GM12878 (cell line): ENCODE data around the gene PLGRKT. TPM values are rescaled to one million over a fixed set of nuclear protein-coding genes. Genes with fewer than 3 reads are reported as not detected.

ENCODE experiments used
- ATAC-seq: fragments of 200-7000 bp; cut with Tn5 transposase; 3 replicates; pipeline ENCODE4 v1.9.1; 2020; ENCODE audit warnings: mild to moderate bottlenecking, moderate library complexity
- BruUV-seq: library from RNA; stranded (reverse); fragments of 400-500 nt; replicated peaks from 2 replicates; lab custom pipeline; 2021; lab: Mats Ljungman, UMichigan
- CTCF ChIA-PET: fragments of 300-600 bp; sonication (Branson Sonifier 250); formaldehyde crosslinking; extraction: SDS; loops from one replicate; lab custom pipeline; 2021; ENCODE audit warnings: inconsistent platforms; lab: Yijun Ruan, JAX
- POLR2A ChIA-PET: fragments of 350-600 bp; formaldehyde crosslinking; extraction: SDS; loops from one replicate; lab custom pipeline; 2021; ENCODE audit warnings: inconsistent platforms; lab: Charles Lee
- RAD21 ChIA-PET: fragments of 300-600 bp; sonication (Branson Sonifier 250); formaldehyde crosslinking; loops from one replicate; lab custom pipeline; 2023; ENCODE audit warnings: antibody characterized with exemption; ENCODE audit not compliant: unreplicated experiment; lab: Charles Lee
- SMC1A ChIA-PET: fragments of 300-600 bp; sonication (Branson Sonifier 250); formaldehyde crosslinking; loops from one replicate; lab custom pipeline; 2023; ENCODE audit not compliant: unreplicated experiment, uncharacterized antibody; lab: Charles Lee
- DNase-seq: peaks from one replicate; pipeline ENCODE4 v3.0.0-alpha.2; 2011; ENCODE audit warnings: low read depth, low spot score
- FAIRE-seq: peaks from 3 replicates; lab custom pipeline; 2011; peaks lifted over from hg19 to GRCh38; lab: Jason Lieb, UNC
- H2AFZ ChIP-seq: 2 replicates; pipeline ENCODE4 v1.6.0; 2011; ENCODE audit warnings: low read depth, low read length, control low read depth; ENCODE audit not compliant: control insufficient read depth
- H3K27ac ChIP-seq: 2 replicates; pipeline ENCODE4 v1.5.1; 2011; ENCODE audit warnings: control low read depth; ENCODE audit not compliant: control insufficient read depth, insufficient read depth
- H3K27me3 ChIP-seq, 2 experiments: replicated peaks in 1 of 2; 2 replicates each; pipeline versions ENCODE4 v1.6.0 to v1.6.1; 2011; ENCODE audit warnings: low read length in 1 of 2; ENCODE audit not compliant: control insufficient read depth in 2 of 2, insufficient read depth in 2 of 2
- H3K36me3 ChIP-seq, 2 experiments: 2 replicates each; pipeline ENCODE4 v1.5.1; 2011; ENCODE audit warnings: low read length in 1 of 2; ENCODE audit not compliant: control insufficient read depth in 2 of 2, insufficient read depth in 2 of 2
- H3K4me1 ChIP-seq: 2 replicates; pipeline ENCODE4 v1.6.1; 2011; ENCODE audit warnings: mild to moderate bottlenecking, low read length, moderate library complexity, mixed read lengths; ENCODE audit not compliant: control insufficient read depth, insufficient read depth
- H3K4me2 ChIP-seq: 2 replicates; pipeline ENCODE4 v1.6.0; 2011; ENCODE audit warnings: control low read depth; ENCODE audit not compliant: control insufficient read depth, insufficient read depth
- H3K4me3 ChIP-seq: fragments of 200-600 bp; sonication (generic); 2 replicates; pipeline ENCODE4 v1.5.1; 2016
- H3K79me2 ChIP-seq: 2 replicates; pipeline ENCODE4 v1.6.0; 2011; ENCODE audit warnings: low read length; ENCODE audit not compliant: control insufficient read depth, insufficient read depth
- H3K9ac ChIP-seq: 2 replicates; pipeline ENCODE4 v1.8.0; 2011; ENCODE audit warnings: low read length, control low read depth, mixed read lengths; ENCODE audit not compliant: control insufficient read depth, insufficient read depth
- H3K9me3 ChIP-seq: replicated peaks from 3 replicates; pipeline ENCODE4 v1.5.1; 2011; ENCODE audit warnings: mild to moderate bottlenecking, low read length; ENCODE audit not compliant: control insufficient read depth, insufficient read depth
- H4K20me1 ChIP-seq: 2 replicates; pipeline ENCODE4 v1.6.0; 2011; ENCODE audit not compliant: control insufficient read depth, insufficient read depth
- ATF2 ChIP-seq: IDR thresholded peaks from 2 replicates; pipeline ENCODE4 v1.6.1; 2012; ENCODE audit warnings: low read length, inconsistent platforms
- CREB1 ChIP-seq: IDR thresholded peaks from 2 replicates; pipeline ENCODE4 v1.6.1; 2012; ENCODE audit warnings: low read depth, mild to moderate bottlenecking, inconsistent platforms
- DPF2 ChIP-seq: fragments of 450-650 bp; IDR thresholded peaks from 2 replicates; pipeline ENCODE4 v1.6.1; 2017; ENCODE audit warnings: mild to moderate bottlenecking
- HDAC2 ChIP-seq: fragments of 200-600 bp; sonication (generic); IDR thresholded peaks from 2 replicates; pipeline ENCODE4 v1.6.1; 2017
- IRF4 ChIP-seq: IDR thresholded peaks from 2 replicates; pipeline ENCODE4 v1.6.1; 2011; ENCODE audit warnings: low read depth, low read length
- PKNOX1 ChIP-seq: fragments of 450-650 bp; IDR thresholded peaks from 2 replicates; pipeline ENCODE4 v1.6.1; 2016; ENCODE audit warnings: mild to moderate bottlenecking
- POLR2AphosphoS5 ChIP-seq: IDR thresholded peaks from 2 replicates; pipeline ENCODE4 v1.6.1; 2011; ENCODE audit warnings: mild to moderate bottlenecking, low read length, inconsistent platforms
- RAD51 ChIP-seq: fragments of 450-650 bp; IDR thresholded peaks from 2 replicates; pipeline ENCODE4 v1.6.1; 2016; ENCODE audit warnings: moderate library complexity, mild to moderate bottlenecking, inconsistent platforms
- SMC3 ChIP-seq: IDR thresholded peaks from 2 replicates; pipeline ENCODE4 v1.6.1; 2011; ENCODE audit warnings: low read length, improper control_type of control experiment, borderline replicate concordance
- WRNIP1 ChIP-seq: IDR thresholded peaks from 2 replicates; pipeline ENCODE4 v1.6.1; 2011; ENCODE audit warnings: low read depth, low read length, improper control_type of control experiment, borderline replicate concordance
- ZNF592 ChIP-seq: fragments of 450-650 bp; IDR thresholded peaks from 2 replicates; pipeline ENCODE4 v1.6.1; 2017; ENCODE audit warnings: mild to moderate bottlenecking, moderate library complexity
- WGBS: methylation state at CpG from one replicate; pipeline ENCODE4 v1.1.6; 2016; ENCODE audit warnings: low lambda C conversion rate; ENCODE audit not compliant: insufficient replicate concordance, insufficient coverage; ENCODE audit errors: missing lambda C conversion rate; 5-methylcytosine and 5-hydroxymethylcytosine counted together
- in situ Hi-C: fragments of 300-500 bp; cut with MboI; formaldehyde crosslinking; loops from 9 replicates; pipeline ENCODE4 v1.14.3; 2018; ENCODE audit warnings: mixed read lengths
- intact Hi-C: fragments of 100-400 bp; cut with micrococcal nuclease; formaldehyde crosslinking; loops from one replicate; pipeline ENCODE4 v1.14.2; 2022; ENCODE audit not compliant: unreplicated experiment
- polyA plus RNA-seq, 11 experiments: library from polyadenylated mRNA; depleted of rRNA in 4 of 11; unstranded in 6 of 11; stranded (reverse) in 5 of 11; fragments of >200 nt; fragmentation: Nextera tagmentation in 4 of 11; fragmentation: Illumina TruSeq in 1 of 11; extraction: Ambion mirVana in 4 of 11; extraction: Trizol in 1 of 11; gene quantifications; 1 replicate in 1 of 11; 2 replicates in 10 of 11; pipeline versions ENCODE4 v1.2.1 to v1.2.3, GENCODE V29; 2011 to 2016; ENCODE audit warnings: inconsistent platforms in 2 of 11, missing spikeins in 2 of 11, low read depth in 1 of 11
- total RNA-seq, 4 experiments: library from RNA; depleted of rRNA in 3 of 4; stranded (reverse); fragments of >200 nt in 3 of 4; fragmentation: Illumina TruSeq in 1 of 4; extraction: Trizol in 1 of 4; gene quantifications; 2 replicates each; pipeline versions ENCODE4 v1.2.1 to v1.2.3, GENCODE V29; 2013 to 2021

The PLGRKT gene
- total and polyA plus RNA-seq, 10 of the 15 experiments (the other 5 are each of a cell fraction or from before 2014, with no cell fraction given): 25.2 to 72.3 (median 38.4) TPM

GRCh38 chr9:5450359-5451091 is 12.8 kb upstream of the PLGRKT start, which contains the start of gene CD274 (continued):
- TF ChIP-seq DPF2 (peak; percentile 66; the same call in 1 of the 2 replicates), POLR2AphosphoS5 (peak; percentile 97), HDAC2 (no peak), PKNOX1 (no peak), CREB1 (peak; percentile 17; the same call in 1 of the 2 replicates), IRF4 (no peak), RAD51 (no peak)

- ChIA-PET SMC1A (interaction anchor here (0.8 to 5.6 kb wide), 36 partner anchors 8 to 178 kb away, joined by 3 to 161 read pairs (median 6); partner anchors contain the start of genes PDCD1LG2 and PLGRKT), RAD21 (interaction anchor here (0.7 to 5.3 kb wide), 32 partner anchors 10 to 709 kb away, joined by 3 to 149 read pairs (median 8); partner anchors contain the start of genes AK3, PDCD1LG2, PLGRKT and RIC1), CTCF (interaction anchor here (0.6 to 4.6 kb wide), 34 partner anchors 9 to 690 kb away, joined by 3 to 172 read pairs (median 4); partner anchors contain the start of genes JAK2, PDCD1LG2 and PLGRKT), POLR2A (interaction anchor here (0.6 to 5.5 kb wide), 31 partner anchors 9 to 657 kb away, joined by 3 to 66 read pairs (median 5); partner anchors contain the start of genes PDCD1LG2, PLGRKT and RIC1)
- FAIRE-seq (peak; percentile 18), DNase-seq (no peak), ATAC-seq (no peak)
- under 1% methylated on average over 15 of the region's 15 CpGs for WGBS
- Histone ChIP-seq H3K4me2 (peak overlapping the region; percentile 97), H3K9me3 (no peaks in the 10 kb centered on the region), H2AFZ (peak overlapping the region; percentile 65), H4K20me1 (no peaks in the 10 kb centered on the region), H3K27me3 (no peaks in the 10 kb centered on the region), H3K4me1 (peaks cover 44% of the 10 kb centered on the region), H3K9ac (peak overlapping the region; percentile 82), H3K4me3 (peak overlapping the region; percentile 72), H3K79me2 (peaks cover 54% of the 10 kb centered on the region), H3K36me3 (no peaks in the 10 kb centered on the region; a peak in 1 of 4 replicates), H3K27ac (peak overlapping the region; percentile 97)
- intact Hi-C loops (loop anchor here (1.0 to 10.0 kb wide), 4 partner anchors 83 to 785 kb away; partner anchors contain the start of genes ERMP1, PLPP6 and SPATA6L), in situ Hi-C loops (no loop called here)
- TSS peak; percentile 64 for BruUV-seq
- TF ChIP-seq SMC3: no peak
- TF ChIP-seq ZNF592: 0 out of 2 replicates have a peak, but pooled peaks have one; percentile 13
- TF ChIP-seq WRNIP1: no peak
- 0 out of 2 replicates have a peak, but pooled peaks have one; percentile 1 for TF ChIP-seq ATF2
- TF ChIP-seq PKNOX1: 0 out of 2 replicates have a peak, but pooled peaks have one; percentile 13
Observed at GRCh38 chr9:5449521-5450358, 12.0 kb upstream of the PLGRKT start.
